Measurements from ENCODE around the gene KCNJ13. TPM values are rescaled to one million over a fixed set of nuclear protein-coding genes. Genes with fewer than 3 reads are reported as not detected.

The KCNJ13 gene
- not detected in 2 replicates for total RNA-seq

DNA sequence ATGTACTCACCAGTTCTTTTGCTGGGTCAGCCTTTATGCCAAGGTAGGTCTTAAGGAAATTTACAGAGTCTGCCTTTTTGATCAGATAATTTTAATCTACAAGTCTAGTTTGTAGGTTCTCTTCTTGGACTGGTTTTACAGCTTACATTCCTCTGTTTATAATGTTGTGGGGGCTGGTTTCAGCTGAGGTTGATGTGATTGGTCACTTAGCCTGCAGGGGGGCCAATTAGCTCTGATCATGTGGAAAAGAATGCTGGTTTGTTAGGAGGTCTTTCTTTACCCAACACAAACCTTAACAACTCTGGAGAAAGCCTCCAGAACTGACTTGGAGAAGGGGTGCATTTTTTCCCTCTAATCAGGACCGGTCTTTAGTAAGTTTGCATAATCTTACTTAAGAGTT lies at the start of gene KCNJ13:
TSS of gene KCNJ13 (minus strand) at position 131 of the 400 bp plus-strand sequence. CDS start 5,203 bp downstream, outside the sequence.
- no peak within 1 kb of the TSS for H3K4me3 ChIP-seq (ENCODE audit: low read depth, low read length)
- no peak for DNase-seq (ENCODE audit: low read depth)
- no peak for TF ChIP-seq CTCF (conservative IDR thresholded peaks at IDR 0.05; ENCODE audit: low read depth, low read length)

- DNase-seq (ENCODE audit: low read depth) = no peak
- no peak overlapping the region for H3K4me3 ChIP-seq (ENCODE audit: low read depth, low read length)
- TF ChIP-seq CTCF (conservative IDR thresholded peaks at IDR 0.05; ENCODE audit: low read depth, low read length) = no peak
Measured at GRCh38 chr2:232817756-232818155, 41.4 kb upstream of the KCNJ13 start.

GRCh38 chr2:232816657-232817056 lies 40.3 kb upstream of the KCNJ13 start:
- no peak for DNase-seq (ENCODE audit: low read depth)
- no peak overlapping the region for H3K4me3 ChIP-seq (ENCODE audit: low read depth, low read length)
- TF ChIP-seq CTCF (conservative IDR thresholded peaks at IDR 0.05; ENCODE audit: low read depth, low read length) = no peak

GRCh38 chr2:232815569-232815968 lies 39.2 kb upstream of the KCNJ13 start:
- no peak for TF ChIP-seq CTCF (conservative IDR thresholded peaks at IDR 0.05; ENCODE audit: low read depth, low read length)
- no peak overlapping the region for H3K4me3 ChIP-seq (ENCODE audit: low read depth, low read length)
- DNase-seq (ENCODE audit: low read depth) = no peak

GRCh38 chr2:232810444-232810843 lies 34.1 kb upstream of the KCNJ13 start:
- DNase-seq (ENCODE audit: low read depth) = no peak
- no peak for TF ChIP-seq CTCF (conservative IDR thresholded peaks at IDR 0.05; ENCODE audit: low read depth, low read length)
- no peak overlapping the region for H3K4me3 ChIP-seq (ENCODE audit: low read depth, low read length)

GRCh38 chr2:232809349-232810124 lies 33.2 kb upstream of the KCNJ13 start:
- no peak for DNase-seq (ENCODE audit: low read depth)
- TF ChIP-seq CTCF (conservative IDR thresholded peaks at IDR 0.05; ENCODE audit: low read depth, low read length) = no peak
- H3K4me3 ChIP-seq (ENCODE audit: low read depth, low read length) = no peak overlapping the region

GRCh38 chr2:232802091-232802490 lies 25.7 kb upstream of the KCNJ13 start:
- no peak for TF ChIP-seq CTCF (conservative IDR thresholded peaks at IDR 0.05; ENCODE audit: low read depth, low read length)
- DNase-seq (ENCODE audit: low read depth) = no peak
- H3K4me3 ChIP-seq (ENCODE audit: low read depth, low read length) = no peak overlapping the region

Measured in epithelial cell of proximal tubule (primary cell).